Stimulated activated naive CD4-positive, alpha-beta T cell treated with Interleukin-2 at 50 U/mL for 16 hours (primary cell): ENCODE data around the gene CLTB.

Experiments
- DNase-seq: peaks from one replicate; lab custom pipeline; 2025; lab: John Stamatoyannopoulos, UW

Gene CLTB

DNA sequence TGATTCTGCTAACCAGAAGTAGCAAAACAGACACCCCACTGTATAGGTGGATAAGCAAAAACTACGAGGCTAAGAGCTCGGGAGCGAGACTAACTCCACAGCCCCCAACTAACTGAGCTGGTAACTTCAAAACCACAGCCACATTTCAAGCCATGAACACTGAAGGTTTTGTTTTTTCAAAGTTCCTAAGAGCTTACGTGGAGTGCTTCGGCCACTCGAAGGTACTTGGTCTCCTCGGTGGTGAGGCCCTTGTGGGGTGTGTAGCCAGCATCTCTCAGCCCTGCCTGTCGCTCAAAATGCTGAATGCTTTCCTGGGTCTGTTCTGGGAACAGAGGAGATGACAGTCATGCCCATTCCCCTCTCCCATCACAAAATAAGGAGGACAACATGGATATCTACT, 65.9 kb downstream of the CLTB start:
- no peak for DNase-seq

DNA sequence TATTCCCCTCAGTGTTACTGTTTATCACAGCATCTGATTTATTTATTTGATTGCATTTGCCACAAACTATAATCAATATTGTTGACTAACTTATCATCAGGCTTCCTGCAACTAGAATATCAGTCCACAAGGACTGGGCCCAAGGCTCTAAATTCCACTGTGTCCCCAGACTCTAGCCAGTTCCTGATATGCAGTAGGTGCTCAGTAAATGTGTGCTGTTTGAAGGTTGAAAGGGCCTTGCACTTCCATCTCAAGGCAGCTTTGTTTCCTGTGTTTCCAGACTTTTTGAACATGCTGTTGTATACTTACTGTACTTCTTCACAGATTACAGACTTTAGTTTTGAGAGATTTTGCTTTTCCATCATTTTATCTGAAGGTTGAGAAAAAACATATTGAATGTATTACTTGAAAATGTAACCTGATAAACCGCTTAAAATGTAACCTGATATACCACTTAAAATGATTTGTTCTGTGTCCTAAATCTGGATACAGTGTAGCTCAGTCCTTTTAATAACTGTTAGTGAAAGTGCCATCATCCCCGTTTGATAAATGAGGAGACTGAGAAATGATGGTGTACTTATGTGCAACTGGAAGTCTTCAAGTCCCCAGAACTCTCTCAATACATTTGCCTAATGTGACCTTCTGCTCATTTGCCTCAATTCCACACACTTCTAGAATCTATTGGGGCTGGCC, 73.4 kb downstream of the CLTB start:
- DNase-seq: no peak
